ENCODE measurements around the gene FPR3. TPM values are rescaled to one million over a fixed set of nuclear protein-coding genes. Genes with fewer than 3 reads are reported as not detected.

The FPR3 gene
- total RNA-seq = not detected

GRCh38 chr19:51794885-51795490 lies at the start of gene FPR3:
Gene FPR3, plus strand, starts transcription at chr19:51795157. Its CDS starts 28,592 bp downstream, at chr19:51823749.
- Mint-ChIP-seq H3K27ac (no peak within 1 kb of the TSS), H3K4me1 (ENCODE audit: low read depth) (no peaks in the 10 kb centered on the region), H3K9me3 (ENCODE audit: insufficient read depth) (peaks cover 8% of the 10 kb centered on the region), H3K4me3 (no peak within 1 kb of the TSS), H3K36me3 (ENCODE audit: low read depth) (no peaks in the 10 kb centered on the region), H3K27me3 (ENCODE audit: low read depth) (no peaks in the 10 kb centered on the region)
- ATAC-seq = no peak
- POLR2A ChIA-PET = no interaction called here
- no peak for DNase-seq
- CTCF ChIA-PET = no interaction called here

GRCh38 chr19:51746731-51747130 lies 48.2 kb upstream of the FPR3 start:
- CTCF ChIA-PET = no interaction called here
- no peaks in the 10 kb centered on the region for H3K36me3 Mint-ChIP-seq (ENCODE audit: low read depth)
- H3K4me3 Mint-ChIP-seq = no peak overlapping the region
- ATAC-seq (no peak), DNase-seq (no peak)
- peaks cover 4% of the 10 kb centered on the region for H3K9me3 Mint-ChIP-seq (ENCODE audit: insufficient read depth)
- no peaks in the 10 kb centered on the region for H3K4me1 Mint-ChIP-seq (ENCODE audit: low read depth)
- no peaks in the 10 kb centered on the region for H3K27me3 Mint-ChIP-seq (ENCODE audit: low read depth)
- POLR2A ChIA-PET = no interaction called here
- H3K27ac Mint-ChIP-seq = no peak overlapping the region

- POLR2A ChIA-PET = no interaction called here
- ATAC-seq (no peak), DNase-seq (no peak)
- Mint-ChIP-seq H3K9me3 (ENCODE audit: insufficient read depth) (peaks cover 4% of the 10 kb centered on the region), H3K36me3 (ENCODE audit: low read depth) (no peaks in the 10 kb centered on the region), H3K27me3 (ENCODE audit: low read depth) (no peaks in the 10 kb centered on the region), H3K4me3 (no peak overlapping the region), H3K27ac (no peak overlapping the region), H3K4me1 (ENCODE audit: low read depth) (no peaks in the 10 kb centered on the region)
- CTCF ChIA-PET = no interaction called here
Observed at GRCh38 chr19:51749979-51750378, 45.0 kb upstream of the FPR3 start.

- POLR2A ChIA-PET = no interaction called here
- H3K27ac Mint-ChIP-seq = no peak overlapping the region
- no peaks in the 10 kb centered on the region for H3K9me3 Mint-ChIP-seq (ENCODE audit: insufficient read depth)
- H3K4me1 Mint-ChIP-seq (ENCODE audit: low read depth) = no peaks in the 10 kb centered on the region
- CTCF ChIA-PET = no interaction called here
- H3K36me3 Mint-ChIP-seq (ENCODE audit: low read depth) = no peaks in the 10 kb centered on the region
- H3K27me3 Mint-ChIP-seq (ENCODE audit: low read depth) = no peaks in the 10 kb centered on the region
- no peak overlapping the region for H3K4me3 Mint-ChIP-seq
- DNase-seq = no peak
- no peak for ATAC-seq
Observed at GRCh38 chr19:51750400-51751094, 44.4 kb upstream of the FPR3 start.

GRCh38 chr19:51751655-51752054 lies 43.3 kb upstream of the FPR3 start, which contains the start of gene FPR1:
Gene FPR1, minus strand, starts transcription at chr19:51751878. Its CDS starts 4,884 bp downstream, at chr19:51746994.
- H3K9me3 Mint-ChIP-seq (ENCODE audit: insufficient read depth) = no peaks in the 10 kb centered on the region
- no peaks in the 10 kb centered on the region for H3K36me3 Mint-ChIP-seq (ENCODE audit: low read depth)
- ATAC-seq = no peak
- H3K4me1 Mint-ChIP-seq (ENCODE audit: low read depth) = no peaks in the 10 kb centered on the region
- no peak within 1 kb of the TSS for H3K4me3 Mint-ChIP-seq
- H3K27ac Mint-ChIP-seq = no peak within 1 kb of the TSS
- no peaks in the 10 kb centered on the region for H3K27me3 Mint-ChIP-seq (ENCODE audit: low read depth)
- no peak for DNase-seq
- CTCF ChIA-PET = no interaction called here
- POLR2A ChIA-PET = no interaction called here

- Mint-ChIP-seq H3K36me3 (ENCODE audit: low read depth) (no peaks in the 10 kb centered on the region), H3K27me3 (ENCODE audit: low read depth) (no peaks in the 10 kb centered on the region), H3K9me3 (ENCODE audit: insufficient read depth) (no peaks in the 10 kb centered on the region), H3K4me3 (no peak overlapping the region), H3K27ac (no peak overlapping the region), H3K4me1 (ENCODE audit: low read depth) (no peaks in the 10 kb centered on the region)
- DNase-seq (no peak), ATAC-seq (no peak)
- CTCF ChIA-PET = no interaction called here
- POLR2A ChIA-PET = no interaction called here
Observed at GRCh38 chr19:51754109-51754508, 40.8 kb upstream of the FPR3 start.

- H3K4me3 Mint-ChIP-seq = no peak overlapping the region
- no peaks in the 10 kb centered on the region for H3K4me1 Mint-ChIP-seq (ENCODE audit: low read depth)
Observed at GRCh38 chr19:51754770-51755169, 40.2 kb upstream of the FPR3 start.

GRCh38 chr19:51755571-51755970 lies 39.4 kb upstream of the FPR3 start:
- ATAC-seq (no peak), DNase-seq (no peak)
- CTCF ChIA-PET = interaction anchor here (1.5 kb wide), 1 partner anchor 22 kb away, joined by 3 read pairs; no protein-coding TSS in a partner anchor
- Mint-ChIP-seq H3K9me3 (ENCODE audit: insufficient read depth) (no peaks in the 10 kb centered on the region), H3K36me3 (ENCODE audit: low read depth) (no peaks in the 10 kb centered on the region), H3K27ac (no peak overlapping the region), H3K27me3 (ENCODE audit: low read depth) (no peaks in the 10 kb centered on the region), H3K4me3 (no peak overlapping the region), H3K4me1 (ENCODE audit: low read depth) (no peaks in the 10 kb centered on the region)
- POLR2A ChIA-PET = no interaction called here

More at GRCh38 chr19:51754770-51755169, 40.2 kb upstream of the FPR3 start:
- ATAC-seq = no peak
- ChIA-PET CTCF (interaction anchor here (1.5 kb wide), 1 partner anchor 23 kb away, joined by 3 read pairs; no protein-coding TSS in a partner anchor), POLR2A (no interaction called here)
- Mint-ChIP-seq H3K36me3 (ENCODE audit: low read depth) (no peaks in the 10 kb centered on the region), H3K27me3 (ENCODE audit: low read depth) (no peaks in the 10 kb centered on the region), H3K27ac (no peak overlapping the region), H3K9me3 (ENCODE audit: insufficient read depth) (no peaks in the 10 kb centered on the region)
- no peak for DNase-seq

- ATAC-seq (no peak), DNase-seq (no peak)
- CTCF ChIA-PET = no interaction called here
- H3K4me3 Mint-ChIP-seq = no peak within 1 kb of the TSS
- no peaks in the 10 kb centered on the region for H3K4me1 Mint-ChIP-seq (ENCODE audit: low read depth)
- no peaks in the 10 kb centered on the region for H3K27me3 Mint-ChIP-seq (ENCODE audit: low read depth)
- no peaks in the 10 kb centered on the region for H3K36me3 Mint-ChIP-seq (ENCODE audit: low read depth)
- POLR2A ChIA-PET = no interaction called here
- H3K27ac Mint-ChIP-seq = no peak within 1 kb of the TSS
- no peaks in the 10 kb centered on the region for H3K9me3 Mint-ChIP-seq (ENCODE audit: insufficient read depth)
Observed at GRCh38 chr19:51760697-51761356, 34.1 kb upstream of the FPR3 start, which contains the start of gene FPR2. Gene FPR2, plus strand, starts transcription at chr19:51761180. Its CDS starts 7,479 bp downstream, at chr19:51768659.

GRCh38 chr19:51761696-51762095 lies 33.3 kb upstream of the FPR3 start:
- H3K27me3 Mint-ChIP-seq (ENCODE audit: low read depth) = no peaks in the 10 kb centered on the region
- no peak overlapping the region for H3K27ac Mint-ChIP-seq
- ChIA-PET POLR2A (no interaction called here), CTCF (no interaction called here)
- H3K4me3 Mint-ChIP-seq = no peak overlapping the region
- DNase-seq (no peak), ATAC-seq (no peak)
- no peaks in the 10 kb centered on the region for H3K36me3 Mint-ChIP-seq (ENCODE audit: low read depth)
- H3K9me3 Mint-ChIP-seq (ENCODE audit: insufficient read depth) = no peaks in the 10 kb centered on the region
- H3K4me1 Mint-ChIP-seq (ENCODE audit: low read depth) = no peaks in the 10 kb centered on the region

GRCh38 chr19:51765086-51765485 lies 29.9 kb upstream of the FPR3 start:
- Mint-ChIP-seq H3K27ac (no peak overlapping the region), H3K9me3 (ENCODE audit: insufficient read depth) (no peaks in the 10 kb centered on the region)
- no peak for ATAC-seq

GRCh38 chr19:51766461-51766860 lies 28.5 kb upstream of the FPR3 start:
- H3K27ac Mint-ChIP-seq = no peak overlapping the region
- POLR2A ChIA-PET = no interaction called here
- no peak for ATAC-seq
- H3K9me3 Mint-ChIP-seq (ENCODE audit: insufficient read depth) = no peaks in the 10 kb centered on the region
- CTCF ChIA-PET = no interaction called here
- no peaks in the 10 kb centered on the region for H3K36me3 Mint-ChIP-seq (ENCODE audit: low read depth)
- H3K4me1 Mint-ChIP-seq (ENCODE audit: low read depth) = no peaks in the 10 kb centered on the region
- no peak for DNase-seq
- peaks cover 7% of the 10 kb centered on the region for H3K27me3 Mint-ChIP-seq (ENCODE audit: low read depth)
- no peak overlapping the region for H3K4me3 Mint-ChIP-seq

More at GRCh38 chr19:51765086-51765485, 29.9 kb upstream of the FPR3 start:
- Mint-ChIP-seq H3K27me3 (ENCODE audit: low read depth) (peaks cover 4% of the 10 kb centered on the region), H3K36me3 (ENCODE audit: low read depth) (no peaks in the 10 kb centered on the region), H3K4me1 (ENCODE audit: low read depth) (no peaks in the 10 kb centered on the region), H3K4me3 (no peak overlapping the region)
- ChIA-PET CTCF (no interaction called here), POLR2A (no interaction called here)
- DNase-seq = no peak

Measured in activated CD8-positive, alpha-beta T cell treated with anti-CD3 and anti-CD28 coated beads, Interleukin-2, amount 10 ng/mL, durations not matched to agents 7 days and 5 days (primary cell).